Esophagus (tissue), 2 donors: ENCODE results near the gene TRIM43. TPM values are rescaled to one million over a fixed set of nuclear protein-coding genes. Genes with fewer than 3 reads are reported as not detected.
"Not testable (repeated sequence)": the region's sequence is repeated elsewhere in the genome, so short reads cannot be mapped to it uniquely, and the experiment has no call there.

Source experiments
- H3K27ac ChIP-seq, 2 donors: one replicate each; pipeline ENCODE4 v1.5.1; 2013; ENCODE audit warnings: low read depth in 2 of 2, mild to moderate bottlenecking in 2 of 2, inconsistent platforms in 1 of 2, low read length in 1 of 2, moderate library complexity in 1 of 2
- H3K27me3 ChIP-seq, 2 donors: one replicate each; pipeline ENCODE4 v1.6.1; 2013; ENCODE audit warnings: low read length in 2 of 2, control low read depth in 1 of 2, mild to moderate bottlenecking in 1 of 2; ENCODE audit not compliant: insufficient read depth in 2 of 2, control insufficient read depth in 1 of 2
- H3K36me3 ChIP-seq, 2 donors: one replicate each; pipeline ENCODE4 v1.6.1; 2013; ENCODE audit warnings: low read length in 1 of 2; ENCODE audit not compliant: control insufficient read depth in 2 of 2, insufficient read depth in 2 of 2
- H3K4me1 ChIP-seq, 2 donors: one replicate each; pipeline ENCODE4 v1.6.1; 2013; ENCODE audit warnings: low read length in 1 of 2; ENCODE audit not compliant: control insufficient read depth in 2 of 2, insufficient read depth in 2 of 2
- H3K4me3 ChIP-seq, 2 donors: one replicate each; pipeline ENCODE4 v1.5.1; 2013; ENCODE audit warnings: low read length in 2 of 2, mild to moderate bottlenecking in 2 of 2, low read depth in 1 of 2, moderate library complexity in 1 of 2
- H3K9me3 ChIP-seq, 2 donors: one replicate each; pipeline ENCODE4 v1.6.1; 2013; ENCODE audit warnings: mild to moderate bottlenecking in 2 of 2, low read depth in 1 of 2, low read length in 1 of 2, moderate library complexity in 1 of 2; ENCODE audit not compliant: control insufficient read depth in 2 of 2, insufficient read depth in 1 of 2
- WGBS, 2 donors: extraction: QIAGEN DNeasy Blood & Tissue Kit; methylation state at CpG; one replicate each; pipeline ENCODE4 v1.1.7; 2013; 5-methylcytosine and 5-hydroxymethylcytosine counted together
- polyA plus RNA-seq, 2 donors: library from polyadenylated mRNA; stranded (reverse); fragments of 200-250 nt; gene quantifications; one replicate each; pipeline ENCODE4 v1.2.3, GENCODE V29; 2013
- donor health status: healthy with polysubstance abuse.
- donor health status: Bipolar disorder and iron deficiency.

Gene TRIM43
- polyA plus RNA-seq, result not detected

- H3K4me3 ChIP-seq, H3K9me3 ChIP-seq, H3K27me3 ChIP-seq, H3K27ac ChIP-seq, H3K4me1 ChIP-seq, H3K36me3 ChIP-seq: not testable (repeated sequence)
- WGBS, 2 donors, result 86 to 100% methylated on average over 1 of the region's 4 CpGs
Measured at GRCh38 chr2:95591701-95592100, at the start of gene TRIM43. Gene TRIM43 (plus strand): TSS chr2:95592001. CDS start chr2:95594024, 2,023 bp downstream.

DNA sequence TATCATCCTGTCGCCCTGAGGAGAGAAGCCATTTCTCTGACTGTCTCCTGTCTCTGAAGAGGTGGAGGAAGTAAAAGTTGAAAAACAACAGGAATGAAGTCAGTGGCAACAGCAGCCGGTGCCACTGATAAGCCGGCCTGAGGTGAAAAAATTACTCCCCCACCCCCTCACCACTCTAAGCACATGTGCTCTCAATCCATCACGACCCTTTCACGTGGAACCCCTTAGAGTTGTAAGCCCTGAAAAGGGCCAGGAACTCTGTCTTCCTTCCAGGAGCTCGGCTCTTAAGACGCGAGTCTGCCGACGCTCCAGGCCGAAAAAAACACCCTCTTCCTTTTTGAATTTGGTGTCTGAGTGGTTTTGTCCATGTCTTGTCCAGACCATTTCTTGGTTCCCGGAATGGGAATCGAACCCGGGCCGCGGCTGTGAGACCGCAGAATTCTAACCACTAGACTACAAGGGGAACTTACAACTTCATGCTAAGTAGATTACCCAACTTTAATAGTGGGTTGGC lies 40.7 kb upstream of the TRIM43 start:
- H3K4me3 ChIP-seq, result no peak overlapping the region
- H3K36me3 ChIP-seq, result no peaks in the 10 kb centered on the region
- H3K27ac ChIP-seq, result no peak overlapping the region
- H3K27me3 ChIP-seq, result no peaks in the 10 kb centered on the region
- no peaks in the 10 kb centered on the region for H3K4me1 ChIP-seq
- no peaks in the 10 kb centered on the region for H3K9me3 ChIP-seq
- WGBS, 2 donors, result 64 to 67% methylated on average over 17 of the region's 17 CpGs

- H3K36me3 ChIP-seq, result no peaks in the 10 kb centered on the region
- H3K4me1 ChIP-seq, result no peaks in the 10 kb centered on the region
- H3K9me3 ChIP-seq, result no peaks in the 10 kb centered on the region
- no peak overlapping the region for H3K27ac ChIP-seq
- 35 to 41% methylated on average over 2 of the region's 2 CpGs for WGBS, 2 donors
- no peaks in the 10 kb centered on the region for H3K27me3 ChIP-seq
- no peak overlapping the region for H3K4me3 ChIP-seq
Measured at GRCh38 chr2:95552911-95553310, 38.9 kb upstream of the TRIM43 start.

DNA sequence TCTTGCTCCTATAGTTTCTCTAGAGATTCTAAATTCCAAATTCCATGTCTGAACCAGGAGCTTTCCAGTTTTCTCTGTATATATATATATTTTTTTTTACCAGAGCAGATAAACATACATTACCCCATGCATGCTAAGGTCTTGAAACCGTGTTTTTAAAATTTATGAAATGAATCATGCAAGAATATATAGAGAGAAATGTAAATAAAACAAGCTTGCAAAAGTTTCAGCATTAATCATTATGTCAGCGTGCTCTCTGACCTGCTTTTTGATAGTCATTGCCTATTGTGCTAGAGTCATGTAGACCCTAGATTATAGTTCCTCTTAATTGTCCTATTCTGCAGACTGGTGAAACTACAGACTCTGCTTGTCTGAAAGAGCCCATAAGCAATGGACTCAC lies 22.6 kb upstream of the TRIM43 start:
- H3K4me3 ChIP-seq, result no peak overlapping the region
- 38 to 41% methylated on average over 2 of the region's 2 CpGs for WGBS, 2 donors
- no peaks in the 10 kb centered on the region for H3K27me3 ChIP-seq
- H3K9me3 ChIP-seq, result no peaks in the 10 kb centered on the region
- H3K4me1 ChIP-seq, result no peaks in the 10 kb centered on the region
- no peak overlapping the region for H3K27ac ChIP-seq
- H3K36me3 ChIP-seq, result no peaks in the 10 kb centered on the region

- H3K27ac ChIP-seq, result no peak overlapping the region
- no peaks in the 10 kb centered on the region for H3K9me3 ChIP-seq
- WGBS, 2 donors, result 75 to 82% methylated on average over 2 of the region's 2 CpGs
- H3K4me3 ChIP-seq, result no peak overlapping the region
- H3K36me3 ChIP-seq, result no peaks in the 10 kb centered on the region
- H3K4me1 ChIP-seq, result no peaks in the 10 kb centered on the region
- H3K27me3 ChIP-seq, result no peaks in the 10 kb centered on the region
Measured at GRCh38 chr2:95573866-95574265, 17.9 kb upstream of the TRIM43 start.

GRCh38 chr2:95574506-95574905 lies 17.3 kb upstream of the TRIM43 start:
- Histone ChIP-seq H3K36me3 (no peaks in the 10 kb centered on the region), H3K9me3 (no peaks in the 10 kb centered on the region), H3K27ac (no peak overlapping the region), H3K27me3 (no peaks in the 10 kb centered on the region), H3K4me1 (no peaks in the 10 kb centered on the region), H3K4me3 (no peak overlapping the region)
- WGBS, 2 donors, result 74 to 85% methylated on average over 4 of the region's 4 CpGs

DNA sequence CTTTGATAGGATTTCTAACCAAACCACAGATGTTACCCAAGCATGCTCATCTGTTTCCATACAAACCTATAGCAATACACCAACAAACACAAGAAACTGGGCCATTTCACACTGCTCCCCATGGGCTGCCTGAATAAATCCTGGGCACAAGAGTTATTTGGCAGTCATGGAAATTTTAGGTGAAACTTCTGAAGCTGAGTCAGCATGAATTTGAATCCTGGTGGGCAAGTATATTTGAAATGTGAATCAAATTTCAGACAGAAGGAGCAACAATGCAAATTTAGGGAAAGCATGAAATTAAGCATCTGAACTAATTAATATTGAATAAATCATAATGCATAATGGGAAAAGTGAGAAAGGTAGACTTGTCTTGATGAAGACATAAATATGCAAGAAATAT lies 15.9 kb upstream of the TRIM43 start:
- Histone ChIP-seq H3K36me3 (no peaks in the 10 kb centered on the region), H3K9me3 (no peaks in the 10 kb centered on the region), H3K27me3 (no peaks in the 10 kb centered on the region), H3K4me1 (no peaks in the 10 kb centered on the region), H3K4me3 (no peak overlapping the region), H3K27ac (no peak overlapping the region)

GRCh38 chr2:95578539-95578938 lies 13.3 kb upstream of the TRIM43 start:
- H3K9me3 ChIP-seq, result no peaks in the 10 kb centered on the region
- WGBS, 2 donors, result 23 to 38% methylated on average over 1 of the region's 1 CpG
- H3K27ac ChIP-seq, result no peak overlapping the region
- H3K36me3 ChIP-seq, result no peaks in the 10 kb centered on the region
- no peak overlapping the region for H3K4me3 ChIP-seq
- no peaks in the 10 kb centered on the region for H3K4me1 ChIP-seq
- H3K27me3 ChIP-seq, result no peaks in the 10 kb centered on the region

- not testable (repeated sequence) for H3K36me3 ChIP-seq, H3K27ac ChIP-seq, H3K4me3 ChIP-seq, H3K9me3 ChIP-seq, H3K27me3 ChIP-seq, H3K4me1 ChIP-seq
- WGBS, 2 donors, result 89 to 90% methylated on average over 4 of the region's 4 CpGs
Measured at GRCh38 chr2:95583545-95583944, 8.3 kb upstream of the TRIM43 start.

DNA sequence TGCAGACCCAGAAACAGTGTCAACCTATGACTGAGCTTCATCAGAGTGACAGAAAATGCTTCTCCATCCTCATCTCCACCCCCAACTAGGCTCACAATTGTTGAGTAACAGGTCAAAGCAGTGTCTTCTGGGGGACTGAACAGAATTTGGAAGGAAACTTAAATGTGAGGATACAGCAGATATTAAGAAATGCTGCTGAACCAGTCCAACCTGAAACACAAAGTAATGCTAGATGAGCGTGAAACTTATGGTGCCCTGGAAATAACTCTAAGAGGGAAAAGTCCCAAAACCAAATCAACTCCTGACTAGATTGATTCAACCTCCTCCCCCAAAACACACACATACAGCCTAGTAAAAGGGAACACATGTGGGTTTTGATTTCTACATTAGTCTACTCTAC lies 7.5 kb upstream of the TRIM43 start:
- not testable (repeated sequence) for H3K27ac ChIP-seq, H3K36me3 ChIP-seq, H3K27me3 ChIP-seq, H3K4me1 ChIP-seq, H3K9me3 ChIP-seq, H3K4me3 ChIP-seq
- WGBS, 2 donors, result 66 to 67% methylated on average over 1 of the region's 1 CpG
